ENCODE data around the gene KLF12.

DNA sequence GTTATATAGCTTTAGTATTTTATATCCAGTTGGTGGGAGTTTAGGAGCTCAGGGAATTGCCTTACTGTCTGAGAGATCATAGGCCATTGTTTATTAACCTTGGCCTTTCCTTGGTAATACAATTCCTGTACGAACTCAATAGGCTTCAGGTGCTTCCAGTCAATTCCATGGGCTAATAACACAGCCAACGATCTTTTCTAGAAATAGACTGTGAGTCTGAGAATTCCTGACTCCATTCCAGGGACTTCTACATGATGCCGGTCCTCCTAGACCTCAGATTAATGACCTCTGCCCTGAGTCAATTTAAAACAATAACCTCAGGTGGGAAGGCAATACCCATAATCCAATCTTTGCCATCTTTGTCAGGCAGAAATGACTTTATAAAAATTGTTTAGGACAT is 39.6 kb upstream of the KLF12 start:
- TF ChIP-seq TAF1 (IDR thresholded peaks at IDR 0.05; ENCODE audit: low read depth, low read length) (no peak), POLR2AphosphoS5 (IDR thresholded peaks at IDR 0.05; ENCODE audit: low read depth, low read length) (no peak), POLR2A (IDR thresholded peaks at IDR 0.05; ENCODE audit: low read depth, low read length) (no peak), SPI1 (IDR thresholded peaks at IDR 0.05; ENCODE audit: low read depth, low read length) (no peak), POU2F2 (IDR thresholded peaks at IDR 0.05; ENCODE audit: low read depth, low read length) (no peak), PAX5 (IDR thresholded peaks at IDR 0.05; ENCODE audit: insufficient read depth, low read length, severe bottlenecking) (no peak)

Data from GM12891 (cell line).